Measurements from ENCODE around the gene ENDOV.

DNA sequence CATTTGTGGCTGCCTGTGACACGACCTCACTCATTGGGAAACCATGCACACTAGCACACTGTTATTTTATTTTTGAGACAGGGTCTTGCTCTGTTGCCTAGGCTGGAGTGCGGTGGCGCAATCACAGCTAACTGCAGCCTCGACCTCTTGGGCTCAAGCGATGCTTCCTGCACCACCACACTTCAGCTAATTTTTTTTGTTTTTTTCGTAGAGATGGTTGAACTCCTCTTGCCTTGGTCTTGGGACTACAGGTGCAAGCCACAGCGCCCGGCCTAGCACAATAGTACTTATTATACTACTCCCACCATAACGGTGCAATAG lies 64.2 kb downstream of the ENDOV start:
- TF ChIP-seq, protein P1, sequence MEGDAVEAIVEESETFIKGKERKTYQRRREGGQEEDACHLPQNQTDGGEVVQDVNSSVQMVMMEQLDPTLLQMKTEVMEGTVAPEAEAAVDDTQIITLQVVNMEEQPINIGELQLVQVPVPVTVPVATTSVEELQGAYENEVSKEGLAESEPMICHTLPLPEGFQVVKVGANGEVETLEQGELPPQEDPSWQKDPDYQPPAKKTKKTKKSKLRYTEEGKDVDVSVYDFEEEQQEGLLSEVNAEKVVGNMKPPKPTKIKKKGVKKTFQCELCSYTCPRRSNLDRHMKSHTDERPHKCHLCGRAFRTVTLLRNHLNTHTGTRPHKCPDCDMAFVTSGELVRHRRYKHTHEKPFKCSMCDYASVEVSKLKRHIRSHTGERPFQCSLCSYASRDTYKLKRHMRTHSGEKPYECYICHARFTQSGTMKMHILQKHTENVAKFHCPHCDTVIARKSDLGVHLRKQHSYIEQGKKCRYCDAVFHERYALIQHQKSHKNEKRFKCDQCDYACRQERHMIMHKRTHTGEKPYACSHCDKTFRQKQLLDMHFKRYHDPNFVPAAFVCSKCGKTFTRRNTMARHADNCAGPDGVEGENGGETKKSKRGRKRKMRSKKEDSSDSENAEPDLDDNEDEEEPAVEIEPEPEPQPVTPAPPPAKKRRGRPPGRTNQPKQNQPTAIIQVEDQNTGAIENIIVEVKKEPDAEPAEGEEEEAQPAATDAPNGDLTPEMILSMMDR (IDR thresholded peaks at IDR 0.05): no peak
- TF ChIP-seq POLR2AphosphoS5 (IDR thresholded peaks at IDR 0.05) (no peak), EP300 (IDR thresholded peaks at IDR 0.05) (no peak)

Data from suprapubic skin (tissue), 4 donors.